Glomerular visceral epithelial cell (primary cell): ENCODE measurements around the gene PLEKHA6.

Experiments used
- DNase-seq: peaks from one replicate; pipeline ENCODE4 v3.0.0-alpha.2; 2016; ENCODE audit errors: extremely low spot score

Gene PLEKHA6

DNA sequence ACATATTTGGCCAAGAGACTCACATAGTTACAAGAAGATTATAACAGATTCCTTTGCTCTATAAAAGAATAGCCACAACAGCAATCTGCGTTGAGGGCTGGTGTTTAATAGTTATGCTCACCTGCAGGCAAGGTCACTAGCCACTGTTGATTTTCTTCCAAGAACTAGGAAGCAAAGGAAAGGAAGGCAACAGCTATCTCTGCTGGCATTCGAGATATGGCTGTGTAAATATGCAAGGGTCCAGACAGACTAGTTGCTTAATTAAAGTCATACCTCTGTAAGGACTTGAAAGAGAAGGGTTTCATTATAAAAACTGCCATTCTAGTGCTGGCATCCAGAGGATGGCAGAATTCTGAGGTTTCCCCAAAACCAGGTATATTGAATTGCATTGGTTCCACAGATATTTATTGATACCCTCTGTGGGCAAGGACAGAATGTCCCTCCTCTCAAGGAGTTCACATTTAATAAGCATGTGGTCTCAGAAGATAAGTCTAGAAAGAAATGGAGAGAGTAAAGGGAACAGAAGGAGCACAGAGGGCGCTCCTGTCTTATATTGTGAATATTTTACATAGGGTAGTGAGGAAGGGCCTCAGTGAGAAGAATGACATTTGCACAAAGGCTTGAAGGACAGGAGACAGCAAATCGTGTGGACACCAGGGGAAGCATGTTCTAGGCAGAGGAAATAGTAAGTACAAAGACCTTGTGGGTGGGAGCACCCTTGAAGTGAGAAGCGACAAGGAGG lies 23.6 kb upstream of the PLEKHA6 start:
- DNase-seq: no peak

GRCh38 chr1:204382714-204383083 lies 23.0 kb upstream of the PLEKHA6 start:
- no peak for DNase-seq

DNA sequence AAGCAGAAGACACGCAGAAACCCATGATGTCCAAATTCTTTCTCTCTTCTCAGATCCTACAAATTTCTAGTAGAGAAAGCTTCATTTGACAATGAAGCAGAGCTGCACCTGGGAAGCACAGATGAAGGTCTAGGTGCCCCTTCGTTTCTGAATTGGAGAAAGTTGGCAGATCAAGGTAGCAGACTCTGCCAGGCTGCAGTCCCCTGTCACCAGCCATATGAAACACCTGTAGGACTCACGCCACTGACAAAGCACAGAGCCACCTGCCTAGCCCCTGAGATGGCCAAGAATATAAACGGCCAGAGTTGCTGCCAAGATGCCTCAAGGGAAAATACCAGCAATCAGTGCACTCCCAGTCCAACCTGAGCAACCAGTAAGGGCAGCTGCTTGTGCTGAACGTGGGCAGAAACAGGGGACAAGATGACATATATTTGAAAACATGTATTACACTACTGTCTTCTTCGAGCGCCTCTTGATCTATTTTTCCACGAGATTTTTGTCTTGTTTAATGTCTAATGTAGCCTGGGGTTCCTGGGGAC lies 20.6 kb upstream of the PLEKHA6 start:
- no peak for DNase-seq

- peak; percentile 68 for DNase-seq
These were observed 18.3 kb upstream of the PLEKHA6 start for GRCh38 chr1:204377800-204378668.

DNA sequence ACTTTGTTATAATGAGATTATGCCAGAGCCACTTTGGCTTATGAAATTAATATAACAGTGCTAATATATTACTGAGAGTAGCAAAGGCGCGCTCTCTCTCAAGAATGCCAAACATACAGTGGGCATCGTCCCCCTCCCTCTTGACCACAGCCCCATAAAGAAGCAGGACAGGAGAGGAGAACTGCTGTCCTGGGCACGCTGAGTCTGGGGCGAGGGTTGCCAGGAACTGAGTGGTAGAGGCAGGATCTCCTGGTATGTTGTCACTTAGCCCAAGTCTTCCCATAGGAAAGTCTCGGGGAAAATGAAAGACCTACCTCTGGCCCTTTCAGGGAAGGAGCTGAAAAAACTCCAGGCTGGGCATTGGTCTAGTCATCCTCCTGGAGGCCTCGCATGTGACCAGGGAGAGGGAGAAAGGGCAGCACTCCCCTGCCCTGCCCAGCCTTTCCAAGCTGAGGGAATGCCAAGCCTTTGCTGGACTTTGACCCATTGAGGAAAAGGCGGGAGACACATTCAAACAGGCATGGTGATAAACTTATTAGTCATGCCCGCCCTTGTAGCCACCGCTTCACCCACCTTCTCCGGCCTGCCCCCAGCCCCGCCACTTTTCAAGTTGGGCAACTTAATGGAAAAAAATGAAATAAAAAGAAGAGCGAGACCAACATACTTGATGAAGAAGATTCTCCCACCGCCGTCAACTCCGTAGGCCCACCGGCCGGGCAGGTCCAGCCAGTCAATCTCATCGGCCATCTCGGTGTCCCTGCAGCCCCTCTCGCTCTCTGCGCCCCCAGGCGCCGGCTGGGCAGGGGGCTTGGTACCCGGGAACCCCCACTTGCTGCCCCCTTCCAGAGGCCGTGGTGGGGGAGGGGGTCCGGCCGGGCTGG lies 17.4 kb upstream of the PLEKHA6 start:
- DNase-seq: peak; percentile 79

- no peak for DNase-seq
These were observed 16.7 kb upstream of the PLEKHA6 start for GRCh38 chr1:204376465-204376864.

- no peak for DNase-seq
These were observed 14.2 kb upstream of the PLEKHA6 start for GRCh38 chr1:204373911-204374310.

- DNase-seq: no peak
These were observed 10.4 kb upstream of the PLEKHA6 start for GRCh38 chr1:204370176-204370575.

DNA sequence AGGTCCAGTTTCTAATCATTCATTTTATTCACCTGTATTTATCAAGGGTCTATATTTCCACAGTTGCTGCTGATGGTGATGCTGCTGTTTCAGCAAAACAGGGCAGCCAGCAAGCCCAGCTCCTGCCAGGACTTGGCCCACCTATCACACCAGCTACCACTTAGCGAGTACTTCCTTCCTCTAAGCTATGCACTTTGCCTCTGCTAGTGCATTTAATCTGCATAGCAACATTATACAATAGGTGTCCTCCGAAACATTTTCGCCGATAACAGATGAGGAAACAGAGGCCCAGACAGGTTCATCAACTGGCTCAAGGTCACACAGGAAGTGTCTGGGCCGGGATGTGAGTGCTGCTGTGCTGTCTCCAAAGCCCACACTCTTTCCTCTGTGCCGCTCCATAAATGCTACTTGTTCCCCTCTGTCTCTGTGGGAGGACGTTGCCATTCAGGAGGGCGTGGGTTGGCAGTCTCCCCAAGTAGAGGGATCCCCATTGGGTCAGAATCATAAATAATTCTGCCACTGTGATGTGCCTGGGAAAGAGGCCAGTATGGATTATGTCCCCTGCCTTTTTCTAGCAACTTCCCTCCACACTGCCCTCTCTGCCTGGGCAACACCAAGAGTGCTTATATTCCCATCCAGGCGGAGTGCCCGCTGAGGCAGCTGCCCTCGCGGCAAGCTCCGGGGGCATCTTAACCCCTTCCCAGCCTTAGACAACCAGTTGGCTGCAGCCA lies 9.4 kb upstream of the PLEKHA6 start:
- DNase-seq: no peak

- no peak for DNase-seq
These were observed 8.2 kb upstream of the PLEKHA6 start for GRCh38 chr1:204367956-204368355.

DNA sequence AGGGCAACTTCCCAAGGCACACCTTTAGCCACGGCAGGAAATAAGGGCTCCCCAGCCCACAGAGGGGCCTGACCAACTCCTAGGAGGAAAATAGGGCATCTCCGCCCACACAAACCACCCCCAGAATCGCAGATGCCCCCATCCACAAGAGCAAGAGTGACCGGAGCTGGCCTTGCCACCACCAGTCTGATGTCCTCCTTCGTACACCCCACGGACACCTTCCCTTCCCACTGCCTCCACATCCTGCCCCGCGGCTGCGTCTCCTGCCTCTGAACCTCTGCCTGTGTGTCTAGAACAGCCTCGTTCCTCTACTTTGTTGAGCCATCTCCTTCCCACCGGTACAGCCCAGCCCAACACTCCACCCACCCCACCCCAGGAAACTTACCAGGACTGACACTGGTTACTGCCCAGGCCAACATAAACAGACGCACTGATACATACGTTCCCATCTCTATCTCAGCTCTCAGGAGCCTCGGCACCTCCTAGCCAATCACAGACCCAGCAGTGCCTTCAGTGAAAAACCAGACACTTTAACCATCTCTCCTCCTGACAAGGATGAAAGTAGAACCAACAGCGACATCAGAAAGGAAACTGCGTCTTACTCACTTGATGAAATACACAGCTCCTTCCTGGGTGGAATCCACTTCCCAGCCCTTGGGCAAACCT lies 7.6 kb upstream of the PLEKHA6 start:
- DNase-seq: no peak

DNA sequence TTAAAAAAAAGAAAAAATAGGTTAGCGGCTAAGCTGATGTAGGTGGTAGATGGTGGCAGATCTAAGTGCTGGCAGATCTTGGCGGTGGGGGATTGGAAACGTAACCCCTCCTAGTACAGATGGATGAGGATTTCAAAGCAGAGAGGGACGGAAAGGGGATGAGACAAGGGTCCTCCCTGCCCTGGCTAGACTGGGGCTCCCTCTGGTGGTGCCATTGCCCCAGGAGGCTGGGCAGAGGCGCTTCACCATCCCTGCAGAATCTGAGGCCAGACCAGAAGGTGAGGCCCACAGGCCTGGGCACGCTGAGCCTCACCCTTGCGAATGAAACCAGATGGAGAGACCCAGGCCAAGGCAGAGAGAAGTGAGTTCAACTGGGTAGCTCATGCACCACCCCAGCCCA lies 7.0 kb upstream of the PLEKHA6 start:
- no peak for DNase-seq

DNA sequence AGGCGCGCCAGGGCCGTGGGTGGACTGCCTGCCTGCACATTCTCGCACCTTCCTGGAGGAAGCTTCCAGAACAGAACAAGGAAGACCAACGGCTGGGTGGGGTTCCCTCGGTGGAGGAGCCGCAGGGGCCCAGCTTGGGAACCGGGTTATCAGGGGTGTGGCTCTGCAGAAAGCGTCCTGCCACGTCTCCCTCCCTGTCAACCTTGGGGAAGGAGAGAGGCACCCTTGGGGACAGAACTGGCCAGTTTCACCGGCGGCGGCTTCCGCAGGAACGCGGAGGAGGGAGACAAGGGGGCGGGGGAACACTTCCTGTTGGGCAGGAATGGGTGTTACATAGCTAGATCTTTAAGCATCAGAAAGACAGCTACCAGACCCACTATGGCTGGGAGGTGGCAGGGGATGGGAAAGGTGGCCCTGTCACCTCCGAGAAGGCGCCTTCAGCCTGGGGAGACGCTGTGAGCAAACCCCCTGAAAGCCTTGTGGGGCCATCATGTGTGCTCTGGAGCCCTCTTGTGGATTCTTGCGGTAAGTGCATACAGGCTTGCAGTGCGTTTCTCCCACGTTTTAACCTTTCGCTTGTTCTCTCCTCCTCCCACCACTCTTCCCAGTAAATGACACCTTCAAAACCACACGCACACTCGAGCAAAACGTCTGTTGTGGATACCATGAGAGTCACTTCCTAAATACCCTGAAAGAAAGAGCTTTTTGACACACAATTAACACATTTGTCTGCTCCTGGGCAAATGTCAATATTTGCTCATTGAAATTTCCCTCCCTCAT lies 3.8 kb upstream of the PLEKHA6 start:
- DNase-seq: peak; percentile 65

DNA sequence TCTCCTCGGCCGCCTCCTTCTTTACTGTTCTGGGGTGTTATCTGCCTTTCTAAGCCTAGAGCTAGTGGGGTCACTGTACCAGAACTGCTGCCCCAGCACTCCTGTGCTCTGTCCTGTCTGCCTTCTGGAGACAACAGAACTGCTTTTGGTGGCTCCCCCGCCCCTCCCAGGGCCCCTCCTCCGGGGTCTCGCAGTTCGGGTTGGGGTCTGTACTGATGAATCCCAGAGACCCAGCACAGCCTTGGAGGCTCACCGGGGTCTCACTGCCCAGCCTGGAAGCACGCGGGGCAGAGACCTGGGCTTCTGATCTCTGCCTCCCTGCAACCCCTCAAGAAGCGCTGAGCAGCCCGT lies 3.2 kb upstream of the PLEKHA6 start:
- no peak for DNase-seq

DNA sequence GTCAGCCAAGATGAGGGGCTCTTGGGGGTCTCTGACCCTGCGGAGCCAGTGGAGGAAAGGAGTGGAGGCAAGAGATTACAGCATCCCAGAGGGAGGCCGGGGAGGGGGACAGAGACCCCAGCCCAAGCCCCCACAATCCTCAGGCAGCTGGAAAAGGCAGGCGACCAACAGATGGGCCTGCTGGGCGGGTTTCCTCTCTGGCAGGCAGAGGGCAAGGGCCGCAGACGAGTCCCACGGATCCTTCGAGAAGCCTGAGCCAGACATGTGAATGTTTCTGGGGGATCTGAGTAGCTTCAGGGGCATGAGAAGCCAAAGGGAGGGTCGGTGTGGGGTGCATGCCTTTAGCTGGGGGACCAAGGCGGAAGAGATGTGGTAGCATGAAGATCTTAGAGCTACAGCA lies 2.1 kb upstream of the PLEKHA6 start:
- no peak for DNase-seq

GRCh38 chr1:204361341-204361771 lies 1.6 kb upstream of the PLEKHA6 start:
- DNase-seq: no peak

- no peak for DNase-seq
These were observed 585 bp upstream of the PLEKHA6 start for GRCh38 chr1:204360314-204360713.

GRCh38 chr1:204359131-204359473 lies 627 bp downstream of the PLEKHA6 start:
- DNase-seq: no peak

DNA sequence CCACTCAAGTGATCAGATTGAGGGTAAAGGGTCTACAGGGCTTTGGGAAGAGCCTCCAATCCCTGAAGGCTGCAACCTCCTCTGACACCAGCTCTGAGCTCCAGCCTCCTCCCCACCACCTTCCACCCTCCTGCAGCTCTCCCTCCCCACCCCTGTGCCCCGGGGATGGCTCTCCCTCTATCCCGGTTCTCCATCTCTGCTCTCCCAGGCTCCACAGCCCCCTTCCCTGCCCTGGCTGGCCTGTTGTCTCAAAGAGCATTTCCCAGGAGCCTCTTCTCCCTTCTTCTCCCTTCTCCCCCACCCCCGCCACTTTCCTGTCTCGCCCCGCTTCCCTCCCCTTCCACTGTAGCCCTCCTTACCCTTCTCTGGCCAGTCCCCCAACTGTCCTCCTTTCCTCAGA lies 1.1 kb downstream of the PLEKHA6 start:
- no peak for DNase-seq
